Measurements from ENCODE around the gene KIAA1755.

The KIAA1755 gene

DNA sequence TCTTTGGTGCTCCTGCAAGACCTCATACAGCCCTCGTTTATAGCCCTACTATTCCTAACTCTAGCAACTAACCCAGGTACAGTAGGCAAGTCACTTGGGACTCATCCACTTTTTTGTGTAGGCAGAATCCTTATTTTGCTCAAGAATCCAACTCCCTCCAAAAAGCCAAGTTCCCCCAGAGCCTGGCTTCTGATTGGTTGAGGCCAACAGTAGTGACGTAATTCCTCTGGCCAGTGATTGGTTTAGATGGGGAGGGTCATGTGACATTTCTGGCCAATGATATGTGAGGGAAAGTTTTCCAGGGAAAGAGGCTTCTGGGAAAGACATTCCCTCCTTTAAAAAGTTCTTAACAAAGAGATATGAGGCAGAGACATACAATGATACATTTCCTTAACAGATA, 32.1 kb downstream of the KIAA1755 start:
- Histone ChIP-seq H3K36me3 (no peaks in the 10 kb centered on the region), H3K27me3 (no peaks in the 10 kb centered on the region), H3K4me1 (ENCODE audit: control insufficient read depth in 1 of 2, insufficient read depth in 1 of 2, low read depth in 1 of 2, low read length in 1 of 2) (peaks cover 30 to 36% of the 10 kb centered on the region in 2 experiments)

GRCh38 chr20:38227420-38228360, 32.8 kb downstream of the KIAA1755 start:
- Histone ChIP-seq H3K36me3 (no peaks in the 10 kb centered on the region), H3K9me3 (no peaks in the 10 kb centered on the region), H3K27me3 (no peaks in the 10 kb centered on the region), H3K27ac (no peak overlapping the region), H3K4me1 (ENCODE audit: control insufficient read depth in 1 of 2, insufficient read depth in 1 of 2, low read depth in 1 of 2, low read length in 1 of 2) (peaks cover 30 to 41% of the 10 kb centered on the region in 2 experiments), H3K4me3 (ENCODE audit: low read depth in 1 of 2, low read length in 1 of 2) (no peak overlapping the region)
- TF ChIP-seq, protein P1, sequence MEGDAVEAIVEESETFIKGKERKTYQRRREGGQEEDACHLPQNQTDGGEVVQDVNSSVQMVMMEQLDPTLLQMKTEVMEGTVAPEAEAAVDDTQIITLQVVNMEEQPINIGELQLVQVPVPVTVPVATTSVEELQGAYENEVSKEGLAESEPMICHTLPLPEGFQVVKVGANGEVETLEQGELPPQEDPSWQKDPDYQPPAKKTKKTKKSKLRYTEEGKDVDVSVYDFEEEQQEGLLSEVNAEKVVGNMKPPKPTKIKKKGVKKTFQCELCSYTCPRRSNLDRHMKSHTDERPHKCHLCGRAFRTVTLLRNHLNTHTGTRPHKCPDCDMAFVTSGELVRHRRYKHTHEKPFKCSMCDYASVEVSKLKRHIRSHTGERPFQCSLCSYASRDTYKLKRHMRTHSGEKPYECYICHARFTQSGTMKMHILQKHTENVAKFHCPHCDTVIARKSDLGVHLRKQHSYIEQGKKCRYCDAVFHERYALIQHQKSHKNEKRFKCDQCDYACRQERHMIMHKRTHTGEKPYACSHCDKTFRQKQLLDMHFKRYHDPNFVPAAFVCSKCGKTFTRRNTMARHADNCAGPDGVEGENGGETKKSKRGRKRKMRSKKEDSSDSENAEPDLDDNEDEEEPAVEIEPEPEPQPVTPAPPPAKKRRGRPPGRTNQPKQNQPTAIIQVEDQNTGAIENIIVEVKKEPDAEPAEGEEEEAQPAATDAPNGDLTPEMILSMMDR (IDR thresholded peaks at IDR 0.05), result no peak

More for the DNA sequence above, 32.1 kb downstream of the KIAA1755 start:
- TF ChIP-seq, protein P1 (IDR thresholded peaks at IDR 0.05), result no peak
- Histone ChIP-seq H3K27ac (no peak overlapping the region), H3K4me3 (ENCODE audit: low read depth in 1 of 2, low read length in 1 of 2) (no peak overlapping the region), H3K9me3 (no peaks in the 10 kb centered on the region)

GRCh38 chr20:38226553-38226952, 34.0 kb downstream of the KIAA1755 start:
- no peaks in the 10 kb centered on the region for H3K36me3 ChIP-seq
- TF ChIP-seq, protein P1 (IDR thresholded peaks at IDR 0.05), result no peak
- H3K27ac ChIP-seq, result no peak overlapping the region
- peaks cover 25 to 39% of the 10 kb centered on the region in 2 experiments for H3K4me1 ChIP-seq (ENCODE audit: control insufficient read depth in 1 of 2, insufficient read depth in 1 of 2, low read depth in 1 of 2, low read length in 1 of 2)
- no peaks in the 10 kb centered on the region for H3K9me3 ChIP-seq
- no peak overlapping the region for H3K4me3 ChIP-seq (ENCODE audit: low read depth in 1 of 2, low read length in 1 of 2)
- H3K27me3 ChIP-seq, result no peaks in the 10 kb centered on the region

GRCh38 chr20:38225900-38226263, 34.7 kb downstream of the KIAA1755 start:
- Histone ChIP-seq H3K4me3 (ENCODE audit: low read depth in 1 of 2, low read length in 1 of 2) (no peak overlapping the region), H3K36me3 (no peaks in the 10 kb centered on the region), H3K4me1 (ENCODE audit: control insufficient read depth in 1 of 2, insufficient read depth in 1 of 2, low read depth in 1 of 2, low read length in 1 of 2) (peaks cover 21 to 37% of the 10 kb centered on the region in 2 experiments), H3K9me3 (no peaks in the 10 kb centered on the region), H3K27me3 (no peaks in the 10 kb centered on the region), H3K27ac (no peak overlapping the region)
- TF ChIP-seq, protein P1 (IDR thresholded peaks at IDR 0.05), result no peak

DNA sequence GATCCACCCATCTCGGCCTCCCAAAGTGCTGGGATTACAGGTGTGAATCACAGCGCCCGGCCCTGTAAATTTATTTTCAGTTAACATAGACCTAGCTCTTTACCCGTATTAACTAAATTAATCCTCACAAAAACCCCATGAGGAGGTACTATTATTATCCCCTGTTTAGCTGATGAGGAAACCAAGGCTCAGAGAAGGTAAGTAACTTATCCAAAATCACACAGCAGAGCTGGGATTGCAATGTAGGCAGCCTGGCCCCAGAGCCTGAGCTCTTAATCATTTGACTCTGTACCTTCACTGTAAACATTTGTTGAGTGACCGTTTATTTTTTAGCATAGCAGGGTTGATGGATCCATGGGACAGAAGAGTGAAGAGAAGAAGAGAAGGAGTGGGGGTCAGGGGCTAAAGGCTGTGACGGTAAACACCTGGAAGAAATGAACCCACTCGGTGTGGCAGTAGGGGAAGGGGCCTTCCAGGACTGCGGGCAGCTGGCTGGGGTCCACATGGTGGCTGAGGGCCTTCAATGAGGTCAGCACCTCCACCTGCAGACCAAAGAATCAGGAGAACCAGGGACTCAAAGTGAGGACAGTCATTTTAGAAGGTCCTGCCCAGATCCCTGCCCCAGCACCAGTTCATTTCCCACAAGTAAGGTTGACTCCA, 35.2 kb downstream of the KIAA1755 start:
- TF ChIP-seq, protein P1 (IDR thresholded peaks at IDR 0.05), result no peak
- no peaks in the 10 kb centered on the region for H3K9me3 ChIP-seq

More for the DNA sequence above, 35.2 kb downstream of the KIAA1755 start:
- no peak overlapping the region for H3K4me3 ChIP-seq (ENCODE audit: low read depth in 1 of 2, low read length in 1 of 2)
- H3K27ac ChIP-seq, result no peak overlapping the region
- peaks cover 21 to 38% of the 10 kb centered on the region in 2 experiments for H3K4me1 ChIP-seq (ENCODE audit: control insufficient read depth in 1 of 2, insufficient read depth in 1 of 2, low read depth in 1 of 2, low read length in 1 of 2)
- H3K27me3 ChIP-seq, result no peaks in the 10 kb centered on the region
- H3K36me3 ChIP-seq, result no peaks in the 10 kb centered on the region
